HG03066 (cell line): ENCODE results near the gene TMEM176A.

Experiments used
- ATAC-seq: cut with Tn5 transposase; IDR thresholded peaks from one replicate; pipeline ENCODE4 v1.9.1; 2021; ENCODE audit warnings: low read depth; ENCODE audit not compliant: unreplicated experiment

TMEM176A gene

DNA sequence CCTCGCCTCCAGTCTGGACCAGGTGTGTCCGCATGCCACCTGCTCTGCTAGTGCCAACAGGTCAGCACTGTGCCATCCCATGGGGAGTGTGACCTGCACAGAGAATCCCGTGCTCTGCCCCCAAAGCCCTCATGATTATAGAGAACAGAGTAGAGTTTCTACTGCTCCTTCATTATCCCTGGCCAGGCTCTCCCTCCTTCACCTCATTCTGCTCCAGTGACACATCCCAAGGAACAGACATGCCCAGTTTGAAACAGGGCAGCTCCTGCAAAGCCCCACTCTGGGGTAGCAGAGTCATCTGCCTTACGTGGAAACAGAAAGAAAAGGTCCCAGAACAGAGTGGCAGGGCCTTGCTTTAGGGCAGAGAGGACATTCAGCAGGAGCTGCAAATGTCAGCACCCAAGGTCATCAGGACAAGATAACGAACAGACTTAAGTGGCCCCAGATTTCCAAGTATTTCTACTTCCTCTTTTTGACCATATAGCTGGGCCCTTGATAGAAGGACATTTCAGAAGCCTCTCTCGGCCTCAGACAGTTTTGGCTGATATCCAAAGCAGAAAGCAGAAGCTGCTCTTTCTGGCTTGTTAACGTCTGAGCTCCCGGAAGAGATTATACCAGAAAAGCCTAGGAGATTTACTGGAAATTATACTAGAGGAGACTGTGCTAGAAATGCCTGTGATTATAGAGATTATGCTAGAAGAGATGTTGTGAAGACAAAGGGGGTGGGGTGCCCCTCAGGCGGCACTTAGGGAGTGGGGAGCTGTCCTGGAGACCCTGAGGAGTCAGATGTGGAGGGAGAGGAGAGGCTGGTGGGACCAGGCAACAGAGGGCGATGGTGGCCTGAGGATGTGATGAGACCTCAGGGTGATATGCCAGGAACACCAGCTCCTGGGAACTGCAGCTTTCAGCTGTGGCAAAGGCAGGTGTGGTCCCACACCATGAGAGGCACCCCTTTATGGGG, 13.0 kb upstream of the TMEM176A start:
- no peak for ATAC-seq

DNA sequence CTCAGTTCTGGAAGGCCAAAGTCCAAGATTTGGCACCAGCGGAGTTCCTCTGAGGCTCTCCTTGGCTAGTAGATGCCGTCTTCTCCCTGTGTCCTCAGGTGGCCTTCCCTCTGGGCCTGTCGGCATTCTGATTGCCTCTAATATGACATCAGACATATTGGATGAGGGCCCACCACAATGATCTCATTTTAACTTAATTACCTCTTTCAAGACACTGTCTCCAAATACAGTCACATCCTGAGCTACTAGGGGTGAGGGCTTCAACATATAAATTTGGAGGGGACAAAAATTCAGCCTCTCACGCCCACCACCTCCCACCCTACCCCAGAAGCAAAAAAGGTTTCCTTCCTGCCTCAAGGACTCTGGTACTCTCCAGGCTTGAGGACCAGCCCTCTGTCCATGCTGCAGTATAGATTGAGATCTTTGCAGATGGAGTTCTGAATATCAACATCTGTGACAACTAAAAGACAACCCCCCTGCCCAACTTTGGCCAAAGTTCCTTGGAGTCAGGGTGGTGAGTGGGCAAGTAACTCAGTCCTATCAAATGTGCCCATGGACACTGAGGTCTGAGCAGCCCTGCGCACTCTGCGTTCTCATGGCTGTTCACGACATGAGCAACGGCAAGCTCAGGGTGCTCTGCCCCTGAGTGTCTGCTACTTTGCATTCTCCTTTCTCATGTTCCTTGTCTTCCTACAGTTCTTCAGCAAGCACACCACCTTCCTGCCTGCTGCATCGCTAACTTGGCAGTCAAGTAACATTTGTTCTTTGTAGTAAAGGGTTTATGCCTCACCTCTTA, 11.9 kb upstream of the TMEM176A start:
- ATAC-seq, result no peak

DNA sequence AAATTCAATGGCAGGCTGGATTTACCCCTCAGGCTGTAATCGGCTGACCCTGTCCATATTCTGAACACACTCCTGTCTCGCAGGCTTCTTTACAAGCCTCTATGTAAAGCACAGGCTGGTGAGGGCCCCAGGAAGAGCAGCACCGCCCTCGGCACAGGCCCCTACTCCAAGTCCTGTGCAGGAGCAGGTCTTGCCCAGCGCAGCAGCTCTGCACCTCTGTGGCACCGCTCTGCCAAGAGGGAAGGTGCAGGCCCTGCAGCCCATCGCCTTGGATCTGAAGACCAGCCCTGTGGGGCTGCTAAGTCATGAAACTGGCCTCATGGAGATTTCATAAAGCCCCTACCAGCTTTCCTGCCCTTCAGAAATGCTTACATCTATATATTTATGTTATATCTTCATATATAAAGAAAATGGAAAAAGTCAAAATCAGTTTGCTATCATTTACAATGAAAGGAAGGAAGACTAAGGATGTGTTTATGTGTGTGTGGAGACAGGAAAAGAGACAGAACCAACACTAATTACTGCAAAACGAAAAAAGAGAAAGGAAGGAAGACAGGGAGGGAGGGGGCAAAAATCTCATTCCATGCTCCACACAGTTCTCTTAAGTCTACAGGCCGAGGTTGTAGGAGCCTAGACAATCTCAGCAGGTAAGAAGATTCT, 10.0 kb upstream of the TMEM176A start:
- ATAC-seq, result no peak

DNA sequence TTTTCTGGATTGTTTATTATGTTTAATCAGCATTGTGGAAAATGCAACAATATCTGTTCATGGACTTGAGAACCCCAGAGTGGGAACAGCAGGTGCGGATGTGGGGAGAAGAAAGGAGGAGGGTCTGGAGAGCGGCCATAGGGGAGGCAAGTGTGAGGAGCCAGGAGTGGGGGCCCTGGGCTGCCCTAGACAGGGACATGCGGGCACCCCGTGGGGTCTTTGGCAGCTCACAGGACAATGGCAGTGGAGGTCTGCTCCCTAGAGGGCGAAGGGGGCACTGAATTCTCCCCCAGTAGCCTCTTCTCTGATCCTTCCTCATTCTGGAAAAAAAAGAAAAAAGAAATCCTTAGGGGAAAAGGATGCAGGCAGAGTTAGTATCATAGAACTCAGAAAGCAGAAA, 9.3 kb upstream of the TMEM176A start:
- ATAC-seq, result no peak

DNA sequence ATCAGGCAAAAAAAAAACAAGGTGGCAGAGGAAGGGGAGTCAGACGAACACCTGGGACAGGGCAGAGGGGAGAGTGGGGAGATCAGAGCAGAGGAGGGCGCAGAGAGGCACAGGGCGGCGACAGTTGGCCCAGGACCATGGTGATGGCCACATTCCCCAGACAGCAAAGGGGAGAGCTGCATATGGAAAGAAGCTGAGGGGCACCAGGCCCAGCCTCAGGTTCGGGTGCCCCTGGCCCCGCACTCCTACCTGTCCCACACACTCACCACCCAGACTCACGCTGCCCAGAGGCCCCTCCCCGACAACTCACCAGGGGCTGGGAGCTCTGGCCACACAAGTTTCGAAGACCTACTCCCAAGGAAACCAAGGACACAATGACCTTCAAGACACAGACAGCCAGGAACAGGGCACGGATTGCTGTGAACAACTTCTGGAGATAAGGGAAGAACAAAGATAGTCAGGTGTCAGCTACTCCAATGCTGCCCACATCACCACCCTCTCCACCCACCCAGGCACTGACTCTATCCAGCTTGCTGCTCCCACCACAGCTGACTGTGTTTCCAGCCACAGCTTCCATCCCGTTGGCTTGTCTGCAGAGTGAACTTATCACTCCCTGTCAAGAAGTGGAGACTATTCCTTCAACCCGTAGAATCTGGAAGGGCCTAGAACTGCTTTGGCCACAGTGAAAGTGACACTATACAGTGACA, 8.7 kb upstream of the TMEM176A start:
- ATAC-seq, result no peak

DNA sequence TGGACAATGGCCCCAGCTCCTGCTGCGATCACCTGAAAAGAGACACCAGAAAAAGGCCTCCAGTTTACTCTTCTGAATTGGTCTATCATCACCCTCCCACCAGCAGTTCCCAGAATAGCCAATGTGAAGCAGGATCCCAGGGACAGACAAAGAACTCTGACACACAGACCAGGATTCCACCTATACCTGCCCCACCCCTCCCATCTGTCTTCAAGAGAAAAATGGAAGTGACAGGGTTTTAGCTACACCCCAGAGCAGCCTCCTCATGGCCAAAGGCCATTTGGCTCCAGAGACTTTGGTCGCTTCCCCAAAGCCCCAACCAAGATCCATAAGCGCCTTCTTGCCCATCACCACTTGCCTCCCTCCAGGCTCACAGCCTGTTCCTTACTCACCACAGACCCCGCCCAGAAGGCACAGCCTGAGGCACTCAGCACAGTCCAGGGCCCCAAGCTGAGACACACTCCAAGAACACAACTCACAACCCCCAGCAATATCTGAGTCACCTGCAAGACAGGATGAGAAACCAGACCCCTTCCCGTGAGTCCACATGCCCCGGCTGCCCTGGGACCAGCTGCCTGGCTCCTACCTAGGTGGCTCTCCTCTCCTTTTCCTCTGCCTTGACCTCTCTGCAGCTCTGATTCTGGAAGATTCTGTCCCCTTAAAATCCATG, 6.9 kb upstream of the TMEM176A start:
- no peak for ATAC-seq

DNA sequence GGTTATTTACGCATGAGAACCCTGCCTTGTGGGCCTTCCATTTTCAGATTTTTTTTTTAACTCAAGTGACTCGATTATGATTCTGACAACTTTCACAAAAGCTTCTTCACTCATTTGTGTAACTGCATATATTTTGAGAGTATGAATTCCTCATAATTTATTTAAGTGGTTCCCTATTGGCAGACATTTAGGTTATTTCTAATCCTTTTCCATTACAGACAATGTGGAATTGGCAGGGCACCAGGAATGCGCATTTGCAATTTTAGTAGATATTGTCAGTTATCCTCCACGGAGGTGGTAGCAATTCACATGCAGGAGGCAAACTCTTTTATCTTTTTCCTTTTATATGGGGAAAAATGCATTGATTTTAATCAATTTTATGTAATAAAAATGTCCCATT, 2.9 kb upstream of the TMEM176A start:
- ATAC-seq, result no peak

DNA sequence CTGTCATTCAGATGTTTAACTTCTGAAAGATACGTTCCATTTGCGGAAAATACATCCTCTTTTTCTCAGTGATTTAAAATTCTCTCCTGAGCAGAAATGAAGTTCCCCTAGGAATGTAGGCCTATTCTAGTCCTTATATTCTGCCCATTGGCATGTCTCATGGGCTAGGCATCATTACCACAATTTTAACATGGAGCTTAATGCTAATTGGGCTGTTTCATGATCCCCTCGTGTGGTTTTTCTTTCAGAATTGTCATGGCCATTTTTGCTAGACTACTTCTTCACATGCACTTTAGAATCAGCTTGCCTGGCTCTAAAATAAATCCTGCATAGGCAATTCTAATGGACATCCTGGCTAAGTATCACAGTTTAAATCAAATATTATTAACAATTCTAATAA, 1.4 kb upstream of the TMEM176A start:
- ATAC-seq, result no peak

DNA sequence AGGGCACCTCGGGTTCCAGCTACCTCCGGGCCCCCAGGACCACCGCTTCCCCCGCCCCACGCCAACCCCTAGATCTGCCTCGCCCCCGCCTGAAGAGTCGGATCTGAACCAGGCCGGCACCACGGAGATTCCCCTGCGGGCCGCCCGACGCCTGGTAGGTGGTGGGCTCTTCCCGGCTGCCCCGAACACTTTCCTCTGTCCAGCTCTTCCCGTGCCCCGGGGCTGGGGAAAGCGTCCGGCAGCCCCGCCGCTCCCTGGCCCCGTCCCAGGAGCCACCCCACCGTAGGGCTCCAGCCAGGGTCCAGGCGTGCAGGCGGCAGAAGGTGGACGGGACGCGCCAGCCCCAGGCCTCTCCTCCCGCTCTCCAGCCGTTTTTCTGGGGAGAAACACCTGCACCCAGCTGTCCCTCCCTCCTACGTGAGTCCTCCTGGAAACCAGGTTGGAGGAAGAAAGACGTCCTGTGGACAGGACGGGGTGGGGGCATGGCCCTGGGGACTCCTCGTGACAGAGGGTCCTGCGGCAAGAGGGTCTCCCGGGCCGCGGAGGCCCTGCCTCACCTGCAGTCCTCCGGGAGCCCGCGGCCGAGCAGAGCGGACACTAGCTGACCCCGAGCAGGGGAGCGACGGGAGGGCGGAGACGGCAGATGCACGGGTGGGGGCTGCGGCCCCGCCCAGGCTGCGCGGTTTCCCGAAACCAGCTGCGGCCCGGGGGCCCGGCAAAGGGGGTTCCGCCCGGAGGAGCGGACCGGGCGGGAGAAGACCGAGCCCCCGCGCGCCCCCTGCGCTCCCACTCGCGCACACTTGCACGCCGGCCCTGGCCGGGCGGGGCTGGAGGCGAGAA, 608 bp upstream of the TMEM176A start, which contains the start of gene TMEM176B:
Gene TMEM176B (minus strand): TSS at position 624 of the 840 bp plus-strand sequence. CDS start 3,795 bp downstream, outside the sequence.
- ATAC-seq, result no peak

DNA sequence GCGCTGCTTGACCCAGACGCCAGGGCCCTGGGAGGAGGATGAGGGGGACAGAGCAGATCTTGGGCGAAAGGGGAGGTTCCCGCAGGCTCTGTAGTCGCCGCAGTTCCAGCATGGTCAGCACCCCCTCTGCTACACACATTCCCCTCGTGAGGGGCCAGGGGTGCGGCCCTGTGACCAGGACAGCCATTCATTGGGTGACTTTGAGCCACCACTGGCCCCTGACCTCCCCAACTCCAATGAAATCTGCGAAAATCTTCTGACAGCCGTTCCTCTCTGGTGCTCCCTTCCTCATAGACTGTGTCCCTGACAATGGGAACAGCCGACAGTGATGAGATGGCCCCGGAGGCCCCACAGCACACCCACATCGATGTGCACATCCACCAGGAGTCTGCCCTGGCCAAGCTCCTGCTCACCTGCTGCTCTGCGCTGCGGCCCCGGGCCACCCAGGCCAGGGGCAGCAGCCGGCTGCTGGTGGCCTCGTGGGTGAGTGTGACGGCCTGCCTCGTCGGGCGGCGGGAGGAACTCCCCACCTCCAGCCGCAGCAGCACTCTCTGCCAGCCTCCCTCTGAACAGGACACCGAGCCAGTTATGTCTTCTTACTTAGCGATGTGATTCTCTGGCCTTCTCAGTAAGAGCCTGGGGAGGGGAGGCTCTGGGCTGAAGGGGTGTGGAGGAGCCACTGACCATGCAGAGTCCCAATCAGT, 825 bp downstream of the TMEM176A start:
- no peak for ATAC-seq

DNA sequence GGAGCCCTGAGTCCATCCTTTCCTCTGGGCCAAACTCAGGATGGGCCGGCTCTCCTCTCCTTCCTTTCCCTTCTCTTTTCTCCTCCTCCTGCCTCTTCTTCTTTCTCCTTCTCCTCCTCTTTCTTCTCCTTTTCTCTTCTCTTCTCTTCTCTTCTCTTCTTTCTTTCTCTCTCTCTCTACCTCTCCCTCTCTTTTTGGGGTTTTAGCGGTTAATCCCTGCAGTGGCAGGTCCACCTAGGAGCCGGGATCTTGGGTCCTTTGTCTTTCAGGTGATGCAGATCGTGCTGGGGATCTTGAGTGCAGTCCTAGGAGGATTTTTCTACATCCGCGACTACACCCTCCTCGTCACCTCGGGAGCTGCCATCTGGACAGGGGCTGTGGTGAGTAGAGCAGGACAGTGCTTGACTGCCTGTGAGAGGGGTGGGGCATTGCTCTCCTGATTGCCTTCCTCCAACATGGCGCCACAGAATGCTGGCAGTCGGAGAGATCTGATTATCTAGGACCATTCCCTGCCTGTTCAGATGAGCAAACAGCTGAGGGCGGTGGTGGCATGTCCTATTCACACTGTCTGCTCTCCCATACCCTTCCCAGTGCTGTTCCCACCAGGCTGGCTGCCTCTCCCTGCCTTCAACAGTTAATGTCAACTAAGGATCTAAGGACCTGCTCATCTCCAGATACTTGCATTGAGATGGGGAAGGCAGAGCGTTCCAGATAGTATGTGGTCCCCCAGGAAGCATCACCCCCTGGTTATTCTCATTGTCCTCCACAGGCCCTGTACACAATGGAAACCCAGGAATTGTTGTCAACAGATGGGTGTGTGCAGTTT, 1.6 kb downstream of the TMEM176A start:
- no peak for ATAC-seq

DNA sequence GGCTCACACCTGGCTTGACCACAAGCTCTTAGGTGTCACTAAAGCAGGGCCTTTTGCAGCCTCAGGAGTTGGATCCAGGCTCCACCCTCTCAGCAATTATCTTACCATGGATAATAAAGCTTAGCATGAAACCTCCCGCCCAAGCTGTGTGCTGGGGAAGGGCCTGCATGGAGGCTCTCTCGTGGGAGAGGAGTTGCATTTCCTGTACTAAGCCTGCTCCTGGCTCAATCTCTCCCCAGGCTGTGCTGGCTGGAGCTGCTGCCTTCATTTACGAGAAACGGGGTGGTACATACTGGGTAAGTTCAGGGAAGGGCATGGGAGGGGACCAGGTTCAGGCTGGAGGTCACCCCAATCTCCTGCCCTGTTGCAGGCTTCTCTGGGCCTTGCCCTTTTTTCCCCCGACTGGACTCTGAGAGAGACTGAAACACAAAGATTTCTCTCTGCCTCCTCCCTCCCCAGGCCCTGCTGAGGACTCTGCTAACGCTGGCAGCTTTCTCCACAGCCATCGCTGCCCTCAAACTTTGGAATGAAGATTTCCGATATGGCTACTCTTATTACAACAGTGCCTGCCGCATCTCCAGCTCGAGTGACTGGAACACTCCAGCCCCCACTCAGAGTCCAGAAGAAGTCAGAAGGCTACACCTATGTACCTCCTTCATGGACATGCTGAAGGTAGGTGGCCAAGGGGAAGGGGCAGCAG, 2.7 kb downstream of the TMEM176A start:
- ATAC-seq, result no peak

DNA sequence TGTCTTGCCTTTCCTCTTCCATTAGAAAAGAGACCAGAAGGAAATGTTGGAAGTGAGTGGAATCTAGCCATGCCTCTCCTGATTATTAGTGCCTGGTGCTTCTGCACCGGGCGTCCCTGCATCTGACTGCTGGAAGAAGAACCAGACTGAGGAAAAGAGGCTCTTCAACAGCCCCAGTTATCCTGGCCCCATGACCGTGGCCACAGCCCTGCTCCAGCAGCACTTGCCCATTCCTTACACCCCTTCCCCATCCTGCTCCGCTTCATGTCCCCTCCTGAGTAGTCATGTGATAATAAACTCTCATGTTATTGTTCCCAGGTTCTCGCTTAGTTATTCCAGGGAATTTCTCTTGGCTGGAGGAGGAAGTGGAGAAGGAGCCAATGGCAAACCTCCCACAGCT, 4.2 kb downstream of the TMEM176A start:
- no peak for ATAC-seq

DNA sequence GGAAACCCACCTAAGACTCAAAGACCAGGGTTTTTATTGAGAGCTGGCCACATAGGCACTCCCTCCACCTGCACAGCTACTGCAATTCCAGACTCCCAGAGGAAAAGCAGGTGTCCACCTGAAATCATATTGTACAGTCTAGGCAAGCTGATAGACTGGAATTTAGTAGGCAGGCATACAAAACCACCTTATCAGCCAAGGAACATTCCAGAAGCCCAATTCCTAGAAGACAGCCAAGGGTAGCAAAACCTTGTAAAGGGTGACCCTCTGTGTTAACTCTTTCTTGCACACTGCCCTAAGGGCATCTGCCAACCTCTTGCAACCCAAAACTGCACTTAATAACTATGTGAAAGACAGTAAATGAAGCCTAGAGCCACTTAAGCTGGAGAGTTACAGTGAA, 5.3 kb downstream of the TMEM176A start:
- ATAC-seq, result no peak

DNA sequence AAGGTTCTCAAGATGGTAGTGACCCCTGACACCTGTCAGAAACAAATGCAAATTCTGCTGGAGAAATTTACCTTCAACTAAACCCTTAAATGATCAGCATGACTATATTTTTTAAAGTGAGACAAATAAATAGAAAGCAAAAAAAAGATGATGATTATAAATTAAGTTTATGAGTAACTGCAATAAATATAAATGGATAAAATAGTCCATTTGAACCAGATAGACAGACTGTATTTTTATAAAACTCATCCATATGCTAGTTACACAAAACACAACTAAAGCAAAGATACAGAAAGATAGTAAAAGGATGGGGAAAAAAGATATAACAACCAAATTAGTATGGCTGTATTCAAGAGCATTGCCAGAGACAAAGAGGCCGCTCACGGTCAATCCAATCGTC, 5.9 kb downstream of the TMEM176A start:
- no peak for ATAC-seq

DNA sequence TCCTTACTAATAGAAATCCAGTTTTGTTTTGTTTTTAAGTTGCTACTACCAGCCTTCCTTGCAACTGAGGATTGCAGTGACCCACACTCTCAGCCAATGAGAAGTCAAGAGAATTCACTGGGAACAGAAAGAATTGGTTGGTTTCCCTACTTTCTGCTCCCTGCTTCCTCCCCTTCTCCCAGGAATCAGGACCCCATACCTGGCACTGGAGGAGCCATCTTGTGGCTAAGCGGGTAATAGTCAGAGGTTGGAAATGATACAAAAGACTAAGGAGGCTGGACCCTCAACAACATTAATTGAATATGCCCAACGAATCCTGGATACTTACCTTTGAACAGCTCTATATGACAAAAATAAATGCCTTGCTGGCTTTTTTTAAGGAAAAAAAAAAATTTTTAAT, 6.3 kb downstream of the TMEM176A start:
- ATAC-seq, result no peak
